Liver (tissue), 3 donors: ENCODE results near the gene ARL4A.

Experiments used
- CTCF ChIP-seq: fragments of 150-350 bp; IDR thresholded peaks from 2 replicates; pipeline ENCODE4 v1.5.1; 2017; ENCODE audit warnings: improper control_type of control experiment, low read depth, low read length; ENCODE audit not compliant: missing input control
- EGR1 ChIP-seq, 2 donors: IDR thresholded peaks; 2 replicates each; pipeline ENCODE4 v1.6.1; 2016 to 2018; ENCODE audit warnings: antibody characterized with exemption in 2 of 2, low read depth in 2 of 2
- FOXA1 ChIP-seq: IDR thresholded peaks from 2 replicates; pipeline ENCODE4 v1.6.1; 2016; ENCODE audit warnings: antibody characterized with exemption
- JUND ChIP-seq, 2 donors: IDR thresholded peaks; 2 replicates each; pipeline ENCODE4 v1.6.1; 2016; ENCODE audit warnings: antibody characterized with exemption in 2 of 2
- MAX ChIP-seq: IDR thresholded peaks from 2 replicates; pipeline ENCODE4 v1.6.1; 2016; ENCODE audit warnings: antibody characterized with exemption
- NR2F2 ChIP-seq: IDR thresholded peaks from 2 replicates; pipeline ENCODE4 v1.6.1; 2016; ENCODE audit warnings: antibody characterized with exemption
- RAD21 ChIP-seq, 2 donors: IDR thresholded peaks; 2 replicates each; pipeline ENCODE4 v1.6.1; 2016; ENCODE audit warnings: antibody characterized with exemption in 2 of 2, mild to moderate bottlenecking in 2 of 2
- REST ChIP-seq: IDR thresholded peaks from 2 replicates; pipeline ENCODE4 v1.6.1; 2016; ENCODE audit warnings: antibody characterized with exemption, mild to moderate bottlenecking
- RXRA ChIP-seq, 2 donors: IDR thresholded peaks; 2 replicates each; pipeline ENCODE4 v1.6.1; 2017 to 2018; ENCODE audit warnings: antibody characterized with exemption in 2 of 2, mild to moderate bottlenecking in 1 of 2
- ZBTB33 ChIP-seq: IDR thresholded peaks from 2 replicates; pipeline ENCODE4 v1.6.1; 2016; ENCODE audit warnings: antibody characterized with exemption
- donor health status: healthy.
- donor health status: healthy.

GRCh38 chr7:12731214-12731656, 43.8 kb downstream of the ARL4A start:
- TF ChIP-seq CTCF (no peak), ZBTB33 (no peak), NR2F2 (no peak), JUND (IDR thresholded peaks at IDR 0.05) (no peak), REST (no peak), MAX (no peak), RAD21 (IDR thresholded peaks at IDR 0.05) (peak; percentile 9 to 29), RXRA (IDR thresholded peaks at IDR 0.05) (no peak), EGR1 (IDR thresholded peaks at IDR 0.05; ENCODE audit: low read depth in 2 of 2) (no peak), FOXA1 (no peak)
